Muscle of leg (tissue), 11 donors: ENCODE data around the gene ERAS. TPM values are rescaled to one million over a fixed set of nuclear protein-coding genes. Genes with fewer than 3 reads are reported as not detected.
"Not testable (repeated sequence)": the region's sequence is repeated elsewhere in the genome, so short reads cannot be mapped to it uniquely, and the experiment has no call there.

Experiments
- DNase-seq: peaks from one replicate; pipeline ENCODE4 v3.0.0; 2013
- H3K27ac ChIP-seq: one replicate; pipeline ENCODE4 v1.5.1; 2013; ENCODE audit warnings: mild to moderate bottlenecking, low read length, control low read depth
- H3K27me3 ChIP-seq: one replicate; pipeline ENCODE4 v1.6.1; 2013; ENCODE audit warnings: low read length; ENCODE audit not compliant: control insufficient read depth, insufficient read depth
- H3K36me3 ChIP-seq: one replicate; pipeline ENCODE4 v1.6.1; 2013; ENCODE audit warnings: low read length; ENCODE audit not compliant: control insufficient read depth, insufficient read depth
- H3K4me1 ChIP-seq: one replicate; pipeline ENCODE4 v1.6.1; 2013; ENCODE audit warnings: low read length; ENCODE audit not compliant: control insufficient read depth, insufficient read depth
- H3K4me3 ChIP-seq: one replicate; pipeline ENCODE4 v1.5.1; 2013; ENCODE audit warnings: low read length, control low read depth
- H3K9me3 ChIP-seq: replicated peaks from 2 replicates; pipeline ENCODE4 v1.6.1; 2013; ENCODE audit warnings: low read depth, low read length; ENCODE audit not compliant: control insufficient read depth
- WGBS: methylation state at CpG from one replicate; pipeline ENCODE4 v1.1.5; 2013; ENCODE audit warnings: missing lambda C conversion rate; ENCODE audit not compliant: insufficient coverage; 5-methylcytosine and 5-hydroxymethylcytosine counted together
- polyA plus RNA-seq, 8 donors: library from polyadenylated mRNA; unstranded; fragments of 120-200 nt; gene quantifications; one replicate each; pipeline versions ENCODE4 v1.2.1 to v1.2.3, GENCODE V29; 2013; ENCODE audit warnings: inconsistent platforms in 1 of 8, low replicate concordance in 1 of 8; ENCODE audit not compliant: insufficient read length in 8 of 8, insufficient read depth in 1 of 8
- total RNA-seq: library from RNA; stranded (reverse); fragments of 120-200 nt; gene quantifications from one replicate; pipeline ENCODE4 v1.2.4, GENCODE V29; 2013

Gene ERAS
- total and polyA plus RNA-seq, 9 donors, result 0.10 TPM; not detected in 8

DNA sequence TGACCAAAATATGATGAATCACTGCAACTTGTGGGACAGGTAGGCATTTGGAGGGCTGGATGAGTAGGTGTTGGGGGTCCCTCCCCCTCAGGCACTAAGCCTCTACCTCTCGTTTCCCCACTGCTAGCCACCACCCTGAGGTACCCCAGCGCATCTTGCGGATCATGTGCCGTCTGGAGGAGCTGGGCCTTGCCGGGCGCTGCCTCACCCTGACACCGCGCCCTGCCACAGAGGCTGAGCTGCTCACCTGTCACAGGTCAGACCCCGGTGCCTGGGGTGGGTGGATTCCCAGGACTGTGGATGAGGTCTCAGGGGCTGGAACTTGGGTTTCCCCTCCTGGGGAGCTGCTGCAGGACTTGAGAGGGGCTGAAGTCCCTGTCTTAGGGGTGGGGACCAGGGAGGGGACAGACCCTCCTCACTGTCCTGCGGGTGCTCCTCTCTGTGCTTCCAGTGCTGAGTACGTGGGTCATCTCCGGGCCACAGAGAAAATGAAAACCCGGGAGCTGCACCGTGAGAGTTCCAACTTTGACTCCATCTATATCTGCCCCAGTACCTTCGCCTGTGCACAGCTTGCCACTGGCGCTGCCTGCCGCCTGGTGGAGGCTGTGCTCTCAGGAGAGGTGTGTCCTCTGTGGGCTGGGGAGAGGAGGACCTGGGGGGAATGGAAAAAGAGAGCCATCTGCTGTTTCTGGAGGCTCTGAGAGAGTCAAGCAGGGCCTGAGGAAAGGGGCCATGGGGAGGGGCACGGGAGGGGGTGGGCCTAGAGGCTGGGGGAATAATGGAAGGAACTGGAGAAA is 10.1 kb upstream of the ERAS start:
- H3K36me3 ChIP-seq, result peaks cover 47% of the 10 kb centered on the region
- 94% methylated on average over 14 of the region's 18 CpGs for WGBS

DNA sequence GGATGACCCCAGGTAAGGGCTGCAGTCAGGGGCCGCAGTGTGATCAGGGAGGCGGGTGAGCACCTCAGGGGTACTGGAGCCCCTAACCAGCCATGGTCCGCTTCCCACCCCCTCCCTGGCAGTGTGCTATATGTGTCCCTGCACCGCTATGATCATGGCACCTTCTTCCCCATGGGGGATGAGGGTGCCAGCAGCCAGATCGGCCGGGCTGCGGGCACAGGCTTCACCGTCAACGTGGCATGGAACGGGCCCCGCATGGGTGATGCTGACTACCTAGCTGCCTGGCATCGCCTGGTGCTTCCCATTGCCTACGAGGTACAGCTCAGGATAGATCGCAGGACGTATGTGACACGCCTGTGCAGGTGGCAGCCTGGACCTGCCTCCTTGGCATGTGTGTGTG is 8.2 kb upstream of the ERAS start:
- Histone ChIP-seq H3K36me3 (peaks cover 57% of the 10 kb centered on the region), H3K27me3 (no peaks in the 10 kb centered on the region), H3K4me1 (no peaks in the 10 kb centered on the region), H3K9me3 (no peaks in the 10 kb centered on the region), H3K27ac (no peak overlapping the region), H3K4me3 (no peak overlapping the region)
- DNase-seq, result no peak
- WGBS, result 92% methylated on average over 15 of the region's 16 CpGs

More for the DNA sequence above, 10.1 kb upstream of the ERAS start:
- no peak for DNase-seq
- Histone ChIP-seq H3K27ac (no peak overlapping the region), H3K27me3 (no peaks in the 10 kb centered on the region), H3K4me3 (no peak overlapping the region), H3K9me3 (no peaks in the 10 kb centered on the region), H3K4me1 (no peaks in the 10 kb centered on the region)

DNA sequence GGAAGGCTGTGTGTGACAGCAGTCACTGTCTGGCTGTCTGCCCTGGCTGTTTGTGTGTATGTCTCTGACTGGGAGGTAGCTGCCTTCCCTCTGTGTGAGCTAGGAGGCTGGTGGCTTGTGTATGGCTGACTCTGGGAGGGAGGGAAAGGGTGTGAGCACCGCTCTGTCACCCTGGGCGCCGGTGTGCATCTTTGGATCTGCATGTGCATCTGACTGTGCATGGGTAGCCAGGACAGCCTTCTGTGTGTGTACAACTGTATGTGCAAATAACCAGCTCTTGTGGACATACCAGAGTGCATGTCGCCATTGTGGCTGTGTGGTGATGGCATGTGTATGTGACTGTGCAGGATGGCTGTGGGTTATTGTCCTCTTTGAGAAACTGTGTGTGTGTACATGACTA is 7.4 kb upstream of the ERAS start:
- H3K4me3 ChIP-seq, result no peak overlapping the region
- H3K4me1 ChIP-seq, result no peaks in the 10 kb centered on the region
- WGBS, result 97% methylated on average over 4 of the region's 4 CpGs
- H3K27ac ChIP-seq, result no peak overlapping the region
- no peak for DNase-seq
- no peaks in the 10 kb centered on the region for H3K27me3 ChIP-seq
- H3K9me3 ChIP-seq, result no peaks in the 10 kb centered on the region
- H3K36me3 ChIP-seq, result peaks cover 58% of the 10 kb centered on the region

DNA sequence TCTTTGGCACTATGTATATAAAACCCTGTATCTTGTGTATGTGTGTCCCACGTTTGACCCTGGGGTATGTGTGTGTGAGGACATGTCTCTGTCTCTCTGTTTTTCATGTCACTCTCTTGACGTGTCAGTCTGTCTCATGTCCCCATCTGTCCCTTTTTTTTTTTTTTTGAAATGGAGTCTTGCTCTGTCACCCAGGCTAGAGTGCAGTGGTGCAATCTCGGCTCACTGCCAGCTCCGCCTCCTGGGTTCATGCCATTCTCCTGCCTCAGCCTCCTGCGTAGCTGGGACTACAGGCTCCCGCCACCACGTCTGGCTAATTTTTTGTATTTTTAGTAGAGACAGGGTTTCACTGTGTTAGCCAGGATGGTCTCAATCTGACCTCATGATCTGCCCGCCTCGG is 6.9 kb upstream of the ERAS start:
- not testable (repeated sequence) for H3K27me3 ChIP-seq, H3K4me3 ChIP-seq, H3K4me1 ChIP-seq, DNase-seq, H3K27ac ChIP-seq, H3K9me3 ChIP-seq
- WGBS, result 84% methylated on average over 5 of the region's 9 CpGs
- H3K36me3 ChIP-seq, result peaks cover 58% of the 10 kb centered on the region

DNA sequence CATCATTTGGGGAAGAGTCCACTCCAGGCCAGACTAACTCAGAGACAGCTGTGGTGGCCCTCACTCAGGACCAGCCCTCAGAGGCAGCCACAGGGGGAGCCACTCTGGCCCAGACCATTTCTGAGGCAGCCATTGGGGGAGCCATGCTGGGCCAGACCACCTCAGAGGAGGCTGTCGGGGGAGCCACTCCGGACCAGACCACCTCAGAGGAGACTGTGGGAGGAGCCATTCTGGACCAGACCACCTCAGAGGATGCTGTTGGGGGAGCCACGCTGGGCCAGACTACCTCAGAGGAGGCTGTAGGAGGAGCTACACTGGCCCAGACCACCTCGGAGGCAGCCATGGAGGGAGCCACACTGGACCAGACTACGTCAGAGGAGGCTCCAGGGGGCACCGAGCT is 3.3 kb upstream of the ERAS start:
- Histone ChIP-seq H3K27ac (no peak overlapping the region), H3K4me1 (no peaks in the 10 kb centered on the region), H3K9me3 (peaks cover 8% of the 10 kb centered on the region), H3K4me3 (no peak overlapping the region), H3K36me3 (peaks cover 42% of the 10 kb centered on the region), H3K27me3 (peaks cover 30% of the 10 kb centered on the region)
- 74% methylated on average over 5 of the region's 6 CpGs for WGBS
- no peak for DNase-seq

DNA sequence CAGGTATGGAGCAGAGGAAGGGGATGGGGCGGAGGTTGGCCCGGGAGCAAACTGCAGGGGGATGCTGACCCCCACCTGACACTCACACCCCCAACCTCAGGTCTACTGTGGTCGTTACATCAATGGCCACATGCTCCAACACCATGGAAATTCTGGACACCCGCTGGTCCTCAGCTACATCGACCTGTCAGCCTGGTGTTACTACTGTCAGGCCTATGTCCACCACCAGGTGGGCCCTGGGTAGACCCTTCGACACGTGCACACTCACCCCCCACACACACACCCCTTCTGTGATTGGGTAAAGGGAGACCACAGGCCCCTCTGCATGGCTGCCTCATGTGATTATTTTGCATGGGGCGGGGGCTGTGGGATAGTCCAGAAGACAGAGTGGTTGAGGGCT is 2.2 kb upstream of the ERAS start:
- peaks cover 31% of the 10 kb centered on the region for H3K27me3 ChIP-seq
- H3K36me3 ChIP-seq, result peaks cover 35% of the 10 kb centered on the region
- no peak for DNase-seq
- peaks cover 8% of the 10 kb centered on the region for H3K9me3 ChIP-seq
- no peak overlapping the region for H3K27ac ChIP-seq
- 93% methylated on average over 3 of the region's 8 CpGs for WGBS
- H3K4me1 ChIP-seq, result no peaks in the 10 kb centered on the region
- no peak overlapping the region for H3K4me3 ChIP-seq

DNA sequence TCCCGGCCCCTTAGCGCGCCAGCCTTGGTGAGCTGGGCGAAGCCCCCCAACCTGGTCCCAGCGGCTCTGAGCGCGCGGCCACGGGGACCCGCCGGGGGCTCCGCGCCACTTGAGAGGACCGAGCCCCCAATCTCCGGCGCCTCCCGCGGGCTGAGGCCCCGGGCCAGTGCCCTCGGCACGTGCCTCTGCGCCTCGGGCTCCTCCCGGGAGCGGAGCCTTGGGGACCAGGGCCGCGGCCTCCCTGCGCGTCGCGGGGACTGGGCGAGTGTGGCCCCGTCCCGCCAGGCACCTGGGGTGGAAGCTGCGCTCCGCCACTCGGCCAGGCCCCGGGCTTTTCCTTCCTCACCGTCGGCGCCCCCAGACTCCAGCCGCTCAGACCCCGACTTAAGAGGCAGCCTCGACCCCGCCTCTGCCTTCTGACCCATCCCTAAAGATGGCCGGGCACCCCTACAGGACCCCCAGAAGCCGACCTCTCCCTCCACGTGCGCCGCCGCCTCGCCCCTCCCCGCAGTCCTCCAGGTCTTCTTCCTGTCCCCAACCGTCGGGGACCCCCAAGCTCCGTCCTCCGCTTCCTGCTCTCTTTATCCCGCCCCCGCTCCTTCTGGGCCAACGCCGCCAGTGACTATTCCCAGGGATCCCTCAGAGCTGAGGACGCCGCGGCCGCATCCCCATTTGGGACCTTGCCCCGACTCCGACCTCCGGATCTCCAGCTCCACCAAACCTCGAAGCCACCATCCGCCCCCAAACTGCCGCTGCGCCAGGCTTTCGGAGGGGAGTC is 752 bp downstream of the ERAS start:
- Histone ChIP-seq H3K4me3 (no peak overlapping the region), H3K27me3 (peaks cover 54% of the 10 kb centered on the region)
- 35% methylated on average over 69 of the region's 73 CpGs for WGBS

DNA sequence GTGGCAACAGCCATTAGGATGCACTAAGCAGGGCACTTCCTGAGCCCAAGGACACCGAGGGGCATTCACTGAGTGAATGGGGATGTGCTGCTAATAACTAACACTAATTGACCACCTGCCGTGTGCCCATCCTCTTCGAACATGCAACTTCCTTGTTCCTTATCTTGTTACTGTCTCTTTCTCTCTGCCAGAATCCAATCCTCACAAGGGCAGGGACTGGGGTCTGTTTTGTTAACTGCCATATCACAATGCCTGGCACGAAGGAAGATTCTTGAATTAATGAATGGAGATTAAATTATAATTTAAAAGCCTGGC is 1.3 kb downstream of the ERAS start:
- Histone ChIP-seq H3K4me3 (no peak overlapping the region), H3K9me3 (peaks cover 10% of the 10 kb centered on the region), H3K4me1 (no peaks in the 10 kb centered on the region), H3K27me3 (peaks cover 58% of the 10 kb centered on the region), H3K36me3 (peaks cover 17% of the 10 kb centered on the region), H3K27ac (no peak overlapping the region)
- WGBS, result no CpG with 5 or more reads among the region's 4 CpGs
- no peak for DNase-seq

More for the DNA sequence above, 752 bp downstream of the ERAS start:
- peaks cover 22% of the 10 kb centered on the region for H3K36me3 ChIP-seq
- peaks cover 10% of the 10 kb centered on the region for H3K9me3 ChIP-seq
- no peaks in the 10 kb centered on the region for H3K4me1 ChIP-seq
- no peak overlapping the region for H3K27ac ChIP-seq
- DNase-seq, result no peak

DNA sequence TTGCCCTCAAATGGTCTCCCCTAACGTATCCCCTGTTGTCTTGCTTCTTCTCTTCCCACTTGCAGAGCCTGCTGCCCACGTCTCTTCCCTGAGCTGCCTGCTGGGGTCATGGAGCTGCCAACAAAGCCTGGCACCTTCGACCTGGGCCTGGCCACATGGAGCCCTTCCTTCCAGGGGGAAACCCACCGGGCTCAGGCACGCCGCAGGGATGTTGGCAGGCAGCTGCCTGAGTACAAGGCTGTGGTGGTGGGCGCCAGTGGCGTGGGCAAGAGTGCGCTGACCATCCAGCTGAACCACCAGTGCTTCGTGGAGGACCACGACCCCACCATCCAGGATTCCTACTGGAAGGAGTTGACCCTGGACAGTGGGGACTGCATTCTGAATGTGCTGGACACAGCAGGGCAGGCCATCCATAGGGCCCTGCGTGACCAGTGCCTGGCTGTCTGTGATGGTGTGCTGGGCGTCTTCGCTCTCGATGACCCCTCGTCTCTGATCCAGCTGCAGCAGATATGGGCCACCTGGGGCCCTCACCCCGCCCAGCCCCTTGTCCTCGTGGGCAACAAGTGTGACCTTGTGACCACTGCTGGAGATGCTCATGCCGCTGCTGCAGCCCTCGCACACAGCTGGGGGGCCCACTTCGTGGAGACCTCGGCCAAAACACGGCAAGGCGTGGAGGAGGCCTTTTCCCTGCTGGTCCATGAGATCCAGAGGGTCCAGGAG is 2.9 kb downstream of the ERAS start:
- peaks cover 8% of the 10 kb centered on the region for H3K36me3 ChIP-seq
- H3K27me3 ChIP-seq, result peaks cover 65% of the 10 kb centered on the region
- DNase-seq, result no peak
- peaks cover 10% of the 10 kb centered on the region for H3K9me3 ChIP-seq
- 82% methylated on average over 24 of the region's 24 CpGs for WGBS
- no peaks in the 10 kb centered on the region for H3K4me1 ChIP-seq
- H3K4me3 ChIP-seq, result no peak overlapping the region
- H3K27ac ChIP-seq, result no peak overlapping the region
